SJSA1 (cell line): ENCODE results near the gene KDM2A. TPM values are rescaled to one million over a fixed set of nuclear protein-coding genes. Genes with fewer than 3 reads are reported as not detected.
"Not testable (repeated sequence)": the region's sequence is repeated elsewhere in the genome, so short reads cannot be mapped to it uniquely, and the experiment has no call there.

Source experiments
- DNase-seq, 2 experiments: peaks; one replicate each; pipeline ENCODE4 v3.0.0-alpha.2; 2015 to 2020; ENCODE audit warnings: low spot score in 2 of 2, low read depth in 1 of 2
- H3K27ac ChIP-seq: fragments of 250-450 bp; sonication (Bioruptor Pico); 2 replicates; pipeline ENCODE4 v1.5.1; 2020; ENCODE audit warnings: mild to moderate bottlenecking, moderate library complexity
- H3K27me3 ChIP-seq: fragments of 250-450 bp; sonication (Bioruptor Pico); replicated peaks from 2 replicates; pipeline ENCODE4 v1.5.1; 2020; ENCODE audit warnings: mild to moderate bottlenecking, moderate library complexity
- H3K36me3 ChIP-seq: fragments of 250-450 bp; sonication (Bioruptor Pico); 2 replicates; pipeline ENCODE4 v1.5.1; 2020; ENCODE audit warnings: mild to moderate bottlenecking
- H3K4me1 ChIP-seq: fragments of 250-450 bp; sonication (Bioruptor Pico); replicated peaks from 2 replicates; pipeline ENCODE4 v1.6.1; 2021; ENCODE audit warnings: mild to moderate bottlenecking
- H3K4me3 ChIP-seq: fragments of 250-450 bp; sonication (Bioruptor Pico); 2 replicates; pipeline ENCODE4 v1.5.1; 2020; ENCODE audit warnings: mild to moderate bottlenecking
- H3K9me3 ChIP-seq: fragments of 250-450 bp; sonication (Bioruptor Pico); replicated peaks from 2 replicates; pipeline ENCODE4 v1.5.1; 2020; ENCODE audit warnings: mild to moderate bottlenecking
- total RNA-seq: library from RNA; depleted of rRNA; stranded (reverse); fragments of >200 nt; shearing (Covaris generic); gene quantifications from 2 replicates; pipeline ENCODE4 v1.2.3, GENCODE V29; 2014

Gene KDM2A
- total RNA-seq, 1 experiment from 2014 or later: 41.2 TPM

GRCh38 chr11:67123801-67124200 lies 4.7 kb downstream of the KDM2A start:
- not testable (repeated sequence) for H3K4me3 ChIP-seq, H3K9me3 ChIP-seq, H3K4me1 ChIP-seq, H3K27me3 ChIP-seq, DNase-seq, H3K27ac ChIP-seq
- peaks cover 57% of the 10 kb centered on the region for H3K36me3 ChIP-seq

- H3K4me1 ChIP-seq, H3K4me3 ChIP-seq, H3K9me3 ChIP-seq, H3K27ac ChIP-seq, H3K27me3 ChIP-seq, DNase-seq: not testable (repeated sequence)
- peaks cover 64% of the 10 kb centered on the region for H3K36me3 ChIP-seq
Measured at GRCh38 chr11:67126243-67126642, 7.2 kb downstream of the KDM2A start.

GRCh38 chr11:67126986-67127385 lies 7.9 kb downstream of the KDM2A start:
- Histone ChIP-seq H3K4me1 (peaks cover under 1% of the 10 kb centered on the region), H3K4me3 (no peak overlapping the region), H3K27me3 (no peaks in the 10 kb centered on the region), H3K36me3 (peaks cover 68% of the 10 kb centered on the region), H3K9me3 (no peaks in the 10 kb centered on the region), H3K27ac (no peak overlapping the region)
- DNase-seq: no peak

GRCh38 chr11:67130861-67131260 lies 11.8 kb downstream of the KDM2A start:
- not testable (repeated sequence) for H3K4me3 ChIP-seq, H3K27me3 ChIP-seq, H3K27ac ChIP-seq, H3K4me1 ChIP-seq, H3K9me3 ChIP-seq, DNase-seq
- H3K36me3 ChIP-seq: peaks cover 78% of the 10 kb centered on the region

- Histone ChIP-seq H3K36me3 (peaks cover 91% of the 10 kb centered on the region), H3K9me3 (no peaks in the 10 kb centered on the region), H3K27me3 (no peaks in the 10 kb centered on the region), H3K4me1 (no peaks in the 10 kb centered on the region), H3K4me3 (no peak overlapping the region), H3K27ac (no peak overlapping the region)
- no peak for DNase-seq
Measured at GRCh38 chr11:67136156-67136555, 17.1 kb downstream of the KDM2A start.

- Histone ChIP-seq H3K4me3 (no peak overlapping the region), H3K27me3 (no peaks in the 10 kb centered on the region), H3K9me3 (no peaks in the 10 kb centered on the region), H3K4me1 (no peaks in the 10 kb centered on the region), H3K36me3 (peaks cover 76% of the 10 kb centered on the region), H3K27ac (no peak overlapping the region)
- DNase-seq: no peak
Measured at GRCh38 chr11:67138922-67139321, 19.9 kb downstream of the KDM2A start.

GRCh38 chr11:67146516-67147226 lies 27.6 kb downstream of the KDM2A start:
- H3K27ac ChIP-seq: no peak overlapping the region
- no peaks in the 10 kb centered on the region for H3K27me3 ChIP-seq
- no peak for DNase-seq
- peaks cover 9% of the 10 kb centered on the region for H3K4me1 ChIP-seq
- peaks cover 46% of the 10 kb centered on the region for H3K36me3 ChIP-seq
- no peaks in the 10 kb centered on the region for H3K9me3 ChIP-seq
- H3K4me3 ChIP-seq: no peak overlapping the region

GRCh38 chr11:67153971-67154370 lies 34.9 kb downstream of the KDM2A start:
- Histone ChIP-seq H3K9me3 (no peaks in the 10 kb centered on the region), H3K36me3 (peaks cover 24% of the 10 kb centered on the region), H3K4me1 (no peaks in the 10 kb centered on the region; the same call in 1 of the 2 replicates), H3K27me3 (no peaks in the 10 kb centered on the region), H3K27ac (no peak overlapping the region), H3K4me3 (no peak overlapping the region)
- no peak for DNase-seq

- peaks cover 20% of the 10 kb centered on the region for H3K36me3 ChIP-seq
- H3K9me3 ChIP-seq: no peaks in the 10 kb centered on the region
- no peak overlapping the region for H3K27ac ChIP-seq
- no peaks in the 10 kb centered on the region; the same call in 1 of the 2 replicates for H3K4me1 ChIP-seq
- no peaks in the 10 kb centered on the region for H3K27me3 ChIP-seq
- DNase-seq: no peak
- H3K4me3 ChIP-seq: no peak overlapping the region
Measured at GRCh38 chr11:67154726-67155125, 35.7 kb downstream of the KDM2A start.

GRCh38 chr11:67157691-67158090 lies 38.6 kb downstream of the KDM2A start:
- no peak for DNase-seq
- peaks cover 7% of the 10 kb centered on the region; the same call in 1 of the 2 replicates for H3K36me3 ChIP-seq
- no peaks in the 10 kb centered on the region; the same call in 1 of the 2 replicates for H3K4me1 ChIP-seq
- no peaks in the 10 kb centered on the region for H3K9me3 ChIP-seq
- no peaks in the 10 kb centered on the region for H3K27me3 ChIP-seq
- H3K27ac ChIP-seq: no peak overlapping the region
- H3K4me3 ChIP-seq: no peak overlapping the region

- Histone ChIP-seq H3K4me1 (no peaks in the 10 kb centered on the region; the same call in 1 of the 2 replicates), H3K9me3 (no peaks in the 10 kb centered on the region), H3K27ac (no peak overlapping the region), H3K36me3 (peaks cover 7% of the 10 kb centered on the region; the same call in 1 of the 2 replicates), H3K27me3 (no peaks in the 10 kb centered on the region), H3K4me3 (no peak overlapping the region)
- no peak for DNase-seq
Measured at GRCh38 chr11:67158221-67158620, 39.2 kb downstream of the KDM2A start.

GRCh38 chr11:67160045-67160444 lies 41.0 kb downstream of the KDM2A start:
- peaks cover 5% of the 10 kb centered on the region; the same call in 1 of the 2 replicates for H3K36me3 ChIP-seq
- no peaks in the 10 kb centered on the region; the same call in 1 of the 2 replicates for H3K4me1 ChIP-seq
- no peaks in the 10 kb centered on the region for H3K27me3 ChIP-seq
- H3K4me3 ChIP-seq: no peak overlapping the region
- DNase-seq: no peak
- H3K9me3 ChIP-seq: no peaks in the 10 kb centered on the region
- H3K27ac ChIP-seq: no peak overlapping the region

GRCh38 chr11:67160872-67161783 lies 42.1 kb downstream of the KDM2A start:
- no peaks in the 10 kb centered on the region for H3K9me3 ChIP-seq
- peaks cover 9% of the 10 kb centered on the region; the same call in 1 of the 2 replicates for H3K36me3 ChIP-seq
- no peaks in the 10 kb centered on the region for H3K27me3 ChIP-seq
- H3K4me3 ChIP-seq: no peak overlapping the region
- DNase-seq: no peak
- H3K27ac ChIP-seq: no peak overlapping the region
- no peaks in the 10 kb centered on the region; the same call in 1 of the 2 replicates for H3K4me1 ChIP-seq

- Histone ChIP-seq H3K36me3 (peaks cover 9% of the 10 kb centered on the region; the same call in 1 of the 2 replicates), H3K27ac (no peak overlapping the region), H3K4me1 (no peaks in the 10 kb centered on the region; the same call in 1 of the 2 replicates), H3K4me3 (no peak overlapping the region), H3K9me3 (no peaks in the 10 kb centered on the region), H3K27me3 (no peaks in the 10 kb centered on the region)
- no peak for DNase-seq
Measured at GRCh38 chr11:67163006-67163405, 43.9 kb downstream of the KDM2A start.
